OCI-LY7 (cell line): ENCODE data around the gene KSR1. TPM values are rescaled to one million over a fixed set of nuclear protein-coding genes. Genes with fewer than 3 reads are reported as not detected.

ENCODE experiments used
- BruUV-seq: library from RNA; stranded (reverse); fragments of 400-500 nt; replicated peaks from 2 replicates; lab custom pipeline; 2021; lab: Mats Ljungman, UMichigan
- CTCF ChIA-PET: fragments of 300-600 bp; sonication (Branson Sonifier 250); formaldehyde crosslinking; loops from one replicate; lab custom pipeline; 2022; ENCODE audit warnings: antibody characterized with exemption; ENCODE audit not compliant: unreplicated experiment; lab: Charles Lee
- POLR2A ChIA-PET: fragments of 300-600 bp; sonication (Branson Sonifier 250); formaldehyde crosslinking; loops from one replicate; lab custom pipeline; 2022; ENCODE audit warnings: antibody characterized with exemption; lab: Charles Lee
- DNase-seq: peaks from one replicate; pipeline ENCODE4 v3.0.0-alpha.2; 2015; ENCODE audit warnings: low spot score
- H2AFZ ChIP-seq: fragments of 200-600 bp; sonication (generic), shearing (Covaris generic); 2 replicates; pipeline ENCODE4 v1.6.1; 2014; ENCODE audit warnings: mild to moderate bottlenecking, antibody characterized with exemption, low read length, moderate library complexity
- H3K27ac ChIP-seq: fragments of 200-600 bp; sonication (generic); 2 replicates; pipeline ENCODE4 v1.5.1; 2014; ENCODE audit warnings: mixed run types, low read depth, mild to moderate bottlenecking, moderate library complexity, low read length, inconsistent platforms; ENCODE audit not compliant: poor library complexity, severe bottlenecking
- H3K36me3 ChIP-seq: fragments of 200-600 bp; sonication (generic); 2 replicates; pipeline ENCODE4 v1.6.1; 2014; ENCODE audit warnings: mild to moderate bottlenecking, antibody characterized with exemption, low read length, moderate library complexity, mixed read lengths; ENCODE audit not compliant: insufficient read depth
- H3K4me1 ChIP-seq: fragments of 200-600 bp; sonication (generic); 2 replicates; pipeline ENCODE4 v1.5.1; 2014; ENCODE audit warnings: mild to moderate bottlenecking, low read length; ENCODE audit not compliant: insufficient read depth, poor library complexity, severe bottlenecking
- H3K4me2 ChIP-seq: fragments of 200-600 bp; sonication (generic); 2 replicates; pipeline ENCODE4 v1.6.1; 2014; ENCODE audit warnings: mild to moderate bottlenecking, low read length
- H3K4me3 ChIP-seq: fragments of 200-600 bp; sonication (generic); 2 replicates; pipeline ENCODE4 v1.5.1; 2014; ENCODE audit warnings: mild to moderate bottlenecking, low read depth, low read length; ENCODE audit not compliant: poor library complexity, severe bottlenecking
- H3K79me2 ChIP-seq: fragments of 200-600 bp; sonication (generic); 2 replicates; pipeline ENCODE4 v1.6.1; 2016; ENCODE audit warnings: low read depth, mild to moderate bottlenecking, low read length, moderate library complexity, mixed read lengths; ENCODE audit not compliant: insufficient read depth
- H3K9me2 ChIP-seq: fragments of 200-600 bp; sonication (generic); 2 replicates; pipeline ENCODE4 v1.6.1; 2016; ENCODE audit warnings: mild to moderate bottlenecking, low read length, mixed read lengths; ENCODE audit not compliant: insufficient read depth
- H3K9me3 ChIP-seq: fragments of 200-600 bp; sonication (generic); 2 replicates; pipeline ENCODE4 v1.6.1; 2014; ENCODE audit warnings: mild to moderate bottlenecking, mixed run types, low read length, mixed read lengths
- H4K20me1 ChIP-seq: fragments of 200-600 bp; sonication (generic); 2 replicates; pipeline ENCODE4 v1.6.1; 2014; ENCODE audit warnings: mild to moderate bottlenecking, antibody characterized with exemption, low read length, moderate library complexity, mixed read lengths; ENCODE audit not compliant: insufficient read depth
- CTCF ChIP-seq: fragments of 200-600 bp; sonication (generic); conservative IDR thresholded peaks from 2 replicates; pipeline ENCODE4 v1.5.1; 2014; ENCODE audit warnings: mild to moderate bottlenecking, antibody characterized with exemption, low read length, moderate library complexity, mixed read lengths
- EZH2phosphoT487 ChIP-seq: fragments of 200-600 bp; sonication (generic); IDR thresholded peaks from 2 replicates; pipeline ENCODE4 v1.6.1; 2018; ENCODE audit warnings: low read depth, borderline replicate concordance, mild to moderate bottlenecking, mixed run types, antibody characterized with exemption, low read length, moderate library complexity, mixed read lengths
- intact Hi-C: fragments of 100-400 bp; cut with micrococcal nuclease; formaldehyde crosslinking; loops from one replicate; pipeline ENCODE4 v1.10.0; 2022; ENCODE audit not compliant: unreplicated experiment
- total RNA-seq, 2 experiments: library from RNA; depleted of rRNA in 1 of 2; stranded (reverse); fragments of >200 nt in 1 of 2; shearing (Covaris generic) in 1 of 2; gene quantifications; 2 replicates each; pipeline ENCODE4 v1.2.3, GENCODE V29; 2014 to 2022

Gene KSR1
- total RNA-seq, 2 experiments from 2014 or later, result 2.2 to 4.1 TPM

GRCh38 chr17:27529230-27529796 lies 73.1 kb downstream of the KSR1 start:
- TF ChIP-seq CTCF, result peak; percentile 25; the same call in 1 of the 2 replicates
- TF ChIP-seq EZH2phosphoT487, result no peak
- H3K4me2 ChIP-seq, result no peak overlapping the region
- no peaks in the 10 kb centered on the region for H3K9me2 ChIP-seq
- ChIA-PET CTCF (no interaction called here), POLR2A (interaction anchor here (0.7 kb wide), 1 partner anchor 20 kb away, joined by 3 read pairs; no protein-coding TSS in a partner anchor)
- H3K27ac ChIP-seq, result no peak overlapping the region
- H2AFZ ChIP-seq, result no peak overlapping the region
- BruUV-seq, result no TSS peak
- H3K4me1 ChIP-seq, result no peaks in the 10 kb centered on the region
- peak; percentile 25 for DNase-seq
- no peaks in the 10 kb centered on the region for H3K9me3 ChIP-seq
- intact Hi-C loops, result no loop called here
- no peak overlapping the region for H3K4me3 ChIP-seq
- H3K79me2 ChIP-seq, result no peaks in the 10 kb centered on the region
- no peaks in the 10 kb centered on the region for H3K36me3 ChIP-seq
- H4K20me1 ChIP-seq, result no peaks in the 10 kb centered on the region

- ChIA-PET CTCF (no interaction called here), POLR2A (no interaction called here)
- Histone ChIP-seq H3K9me3 (no peaks in the 10 kb centered on the region), H3K4me2 (no peak overlapping the region), H4K20me1 (no peaks in the 10 kb centered on the region), H3K27ac (no peak overlapping the region), H3K4me3 (no peak overlapping the region), H3K36me3 (no peaks in the 10 kb centered on the region), H3K4me1 (no peaks in the 10 kb centered on the region), H3K9me2 (no peaks in the 10 kb centered on the region), H2AFZ (no peak overlapping the region), H3K79me2 (no peaks in the 10 kb centered on the region)
- TF ChIP-seq EZH2phosphoT487 (no peak), CTCF (no peak)
- no peak for DNase-seq
- BruUV-seq, result no TSS peak
- intact Hi-C loops, result no loop called here
These were observed 74.6 kb downstream of the KSR1 start for GRCh38 chr17:27530764-27531391.

GRCh38 chr17:27531469-27531961 lies 75.3 kb downstream of the KSR1 start:
- ChIA-PET CTCF (no interaction called here), POLR2A (no interaction called here)
- no peak for DNase-seq
- H4K20me1 ChIP-seq, result no peaks in the 10 kb centered on the region
- TF ChIP-seq CTCF (no peak), EZH2phosphoT487 (no peak)
- no peaks in the 10 kb centered on the region for H3K36me3 ChIP-seq
- no TSS peak for BruUV-seq
- no peak overlapping the region for H3K4me2 ChIP-seq
- H3K9me3 ChIP-seq, result no peaks in the 10 kb centered on the region
- no peak overlapping the region for H3K4me3 ChIP-seq
- intact Hi-C loops, result no loop called here
- H3K27ac ChIP-seq, result no peak overlapping the region
- H3K9me2 ChIP-seq, result no peaks in the 10 kb centered on the region
- H3K79me2 ChIP-seq, result no peaks in the 10 kb centered on the region
- no peak overlapping the region for H2AFZ ChIP-seq
- no peaks in the 10 kb centered on the region for H3K4me1 ChIP-seq
